ENCODE data around the gene ZSWIM9.

ZSWIM9 gene

GRCh38 chr19:48147597-48148175 lies 22.8 kb upstream of the ZSWIM9 start:
- Histone ChIP-seq H3K27me3 (replicated peaks; ENCODE audit: control insufficient read depth, insufficient read depth, low read length) (no peaks in the 10 kb centered on the region), H3K4me3 (replicated peaks; ENCODE audit: low read depth, low read length) (no peak overlapping the region), H3K36me3 (ENCODE audit: control insufficient read depth, insufficient read depth, low read length) (peaks cover 16% of the 10 kb centered on the region)
- TF ChIP-seq, protein P1, sequence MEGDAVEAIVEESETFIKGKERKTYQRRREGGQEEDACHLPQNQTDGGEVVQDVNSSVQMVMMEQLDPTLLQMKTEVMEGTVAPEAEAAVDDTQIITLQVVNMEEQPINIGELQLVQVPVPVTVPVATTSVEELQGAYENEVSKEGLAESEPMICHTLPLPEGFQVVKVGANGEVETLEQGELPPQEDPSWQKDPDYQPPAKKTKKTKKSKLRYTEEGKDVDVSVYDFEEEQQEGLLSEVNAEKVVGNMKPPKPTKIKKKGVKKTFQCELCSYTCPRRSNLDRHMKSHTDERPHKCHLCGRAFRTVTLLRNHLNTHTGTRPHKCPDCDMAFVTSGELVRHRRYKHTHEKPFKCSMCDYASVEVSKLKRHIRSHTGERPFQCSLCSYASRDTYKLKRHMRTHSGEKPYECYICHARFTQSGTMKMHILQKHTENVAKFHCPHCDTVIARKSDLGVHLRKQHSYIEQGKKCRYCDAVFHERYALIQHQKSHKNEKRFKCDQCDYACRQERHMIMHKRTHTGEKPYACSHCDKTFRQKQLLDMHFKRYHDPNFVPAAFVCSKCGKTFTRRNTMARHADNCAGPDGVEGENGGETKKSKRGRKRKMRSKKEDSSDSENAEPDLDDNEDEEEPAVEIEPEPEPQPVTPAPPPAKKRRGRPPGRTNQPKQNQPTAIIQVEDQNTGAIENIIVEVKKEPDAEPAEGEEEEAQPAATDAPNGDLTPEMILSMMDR (IDR thresholded peaks at IDR 0.05; ENCODE audit: insufficient read depth, low read length, poor library complexity, severe bottlenecking) = no peak
- DNase-seq (ENCODE audit: extremely low read depth, insufficient read length) = no peak

DNA sequence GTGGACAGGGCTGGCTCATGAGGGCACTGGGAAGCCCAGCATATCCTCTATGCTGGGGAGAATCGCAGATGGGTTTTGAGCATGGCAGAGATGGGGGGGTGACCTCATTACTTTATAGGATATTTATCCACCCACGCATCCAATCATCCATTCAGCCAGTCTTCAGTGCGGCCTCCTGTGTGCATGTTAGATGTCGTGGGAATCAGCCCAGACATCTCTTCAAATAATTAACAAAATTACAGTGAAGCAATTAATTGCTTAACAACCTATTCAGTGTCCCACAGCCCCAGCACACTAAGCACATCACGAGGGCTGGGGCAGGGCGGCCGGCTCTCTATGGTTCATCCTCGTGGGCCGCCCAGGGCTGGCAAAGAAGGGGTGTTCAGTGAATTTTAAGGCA lies 21.9 kb upstream of the ZSWIM9 start:
- DNase-seq (ENCODE audit: extremely low read depth, insufficient read length) = no peak
- Histone ChIP-seq H3K36me3 (ENCODE audit: control insufficient read depth, insufficient read depth, low read length) (peaks cover 11% of the 10 kb centered on the region), H3K27me3 (replicated peaks; ENCODE audit: control insufficient read depth, insufficient read depth, low read length) (no peaks in the 10 kb centered on the region), H3K4me3 (replicated peaks; ENCODE audit: low read depth, low read length) (no peak overlapping the region)
- TF ChIP-seq, protein P1 (IDR thresholded peaks at IDR 0.05; ENCODE audit: insufficient read depth, low read length, poor library complexity, severe bottlenecking) = no peak

DNA sequence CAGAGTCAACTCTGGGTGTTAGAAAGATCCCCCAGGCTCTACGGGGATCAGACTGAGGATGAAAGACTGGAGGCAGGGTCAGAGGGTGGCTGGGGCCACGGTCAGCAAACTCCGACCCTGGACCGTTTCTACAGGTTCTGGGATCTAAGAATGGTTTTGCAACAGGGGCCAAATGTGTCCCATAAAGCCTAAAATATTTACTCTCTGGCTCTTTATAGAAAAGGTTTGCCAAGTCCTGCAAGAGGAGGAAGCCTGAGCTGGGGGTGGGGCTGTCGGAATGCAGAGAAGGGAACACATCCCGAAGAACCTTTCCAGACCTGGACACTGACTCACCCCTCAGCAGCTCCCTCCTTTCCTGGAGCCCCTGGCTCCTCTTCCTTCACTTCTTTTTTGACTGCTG lies 21.1 kb upstream of the ZSWIM9 start:
- Histone ChIP-seq H3K36me3 (ENCODE audit: control insufficient read depth, insufficient read depth, low read length) (peaks cover 10% of the 10 kb centered on the region), H3K4me3 (replicated peaks; ENCODE audit: low read depth, low read length) (no peak overlapping the region), H3K27me3 (replicated peaks; ENCODE audit: control insufficient read depth, insufficient read depth, low read length) (no peaks in the 10 kb centered on the region)
- no peak for DNase-seq (ENCODE audit: extremely low read depth, insufficient read length)
- TF ChIP-seq, protein P1 (IDR thresholded peaks at IDR 0.05; ENCODE audit: insufficient read depth, low read length, poor library complexity, severe bottlenecking) = no peak

- no peak for DNase-seq (ENCODE audit: extremely low read depth, insufficient read length)
- TF ChIP-seq, protein P1 (IDR thresholded peaks at IDR 0.05; ENCODE audit: insufficient read depth, low read length, poor library complexity, severe bottlenecking) = peak; percentile 66
- H3K27me3 ChIP-seq (replicated peaks; ENCODE audit: control insufficient read depth, insufficient read depth, low read length) = no peaks in the 10 kb centered on the region
- no peak overlapping the region for H3K4me3 ChIP-seq (replicated peaks; ENCODE audit: low read depth, low read length)
- peaks cover 5% of the 10 kb centered on the region for H3K36me3 ChIP-seq (ENCODE audit: control insufficient read depth, insufficient read depth, low read length)
Observed at GRCh38 chr19:48152551-48152950, 17.9 kb upstream of the ZSWIM9 start.

GRCh38 chr19:48154003-48154402 lies 16.5 kb upstream of the ZSWIM9 start:
- H3K4me3 ChIP-seq (replicated peaks; ENCODE audit: low read depth, low read length) = no peak overlapping the region
- peaks cover 5% of the 10 kb centered on the region for H3K36me3 ChIP-seq (ENCODE audit: control insufficient read depth, insufficient read depth, low read length)
- no peak for DNase-seq (ENCODE audit: extremely low read depth, insufficient read length)
- no peaks in the 10 kb centered on the region for H3K27me3 ChIP-seq (replicated peaks; ENCODE audit: control insufficient read depth, insufficient read depth, low read length)
- TF ChIP-seq, protein P1 (IDR thresholded peaks at IDR 0.05; ENCODE audit: insufficient read depth, low read length, poor library complexity, severe bottlenecking) = no peak
